ENCODE results near the gene NCKAP5. TPM values are rescaled to one million over a fixed set of nuclear protein-coding genes. Genes with fewer than 3 reads are reported as not detected.
"Not testable (repeated sequence)": the region's sequence is repeated elsewhere in the genome, so short reads cannot be mapped to it uniquely, and the experiment has no call there.

NCKAP5 gene
- total RNA-seq, 5 donors from 2014 or later (not counting 1 experiment from before 2014, with no cell fraction given), result 0.06 TPM; not detected in 4

DNA sequence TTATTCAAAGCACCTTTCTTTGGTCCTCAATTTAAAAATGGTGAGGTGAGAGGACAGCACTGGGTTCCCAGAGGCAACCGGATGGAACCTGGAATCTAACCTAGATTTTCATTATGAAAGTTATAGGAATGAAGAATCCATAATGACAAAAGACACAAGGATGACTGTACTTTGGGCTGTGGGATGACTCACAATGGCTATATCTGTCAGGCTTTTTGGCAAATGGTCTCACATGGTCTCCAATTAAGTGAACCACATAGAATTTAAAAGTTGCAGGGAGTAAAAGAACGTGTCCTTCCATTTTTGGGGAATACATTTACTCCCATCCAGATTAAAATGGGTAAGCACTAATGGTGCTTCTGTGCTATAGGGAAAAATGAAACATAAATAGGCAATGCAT is 866.5 kb downstream of the NCKAP5 start:
- Mint-ChIP-seq H3K4me3 (no peak overlapping the region), H3K36me3 (no peaks in the 10 kb centered on the region), H3K27me3 (no peaks in the 10 kb centered on the region), H3K4me1 (no peaks in the 10 kb centered on the region), H3K27ac (no peak overlapping the region), H3K9me3 (no peaks in the 10 kb centered on the region)
- DNase-seq (no peak), ATAC-seq (replicated peaks in 1 of 4) (no peak)
- CTCF ChIA-PET, result no interaction called here
- WGBS (ENCODE audit: insufficient coverage), result no CpG with 5 or more reads among the region's 2 CpGs
- H3K36me3 ChIP-seq (ENCODE audit: control insufficient read depth in 2 of 2, extremely low read depth in 1 of 2, insufficient read depth in 1 of 2, low read length in 1 of 2), result no peaks in the 10 kb centered on the region
- POLR2A ChIA-PET, result no interaction called here
- H3K4me1 ChIP-seq (ENCODE audit: control insufficient read depth in 1 of 2, extremely low read depth in 1 of 2, insufficient read depth in 2 of 2, low read length in 2 of 2), result no peaks in the 10 kb centered on the region
- H3K27ac ChIP-seq (ENCODE audit: low read length), result no peak overlapping the region
- H3K4me3 ChIP-seq (ENCODE audit: control insufficient read depth in 1 of 2, extremely low read depth in 1 of 2, low read length in 1 of 2), result no peak overlapping the region
- H3K9me3 ChIP-seq, result no peaks in the 10 kb centered on the region
- H3K27me3 ChIP-seq (replicated peaks in 1 of 2; ENCODE audit: control insufficient read depth in 2 of 2, extremely low read depth in 1 of 2, insufficient read depth in 2 of 2, low read length in 1 of 2), result peaks cover 0 to 2% of the 10 kb centered on the region in 2 experiments

DNA sequence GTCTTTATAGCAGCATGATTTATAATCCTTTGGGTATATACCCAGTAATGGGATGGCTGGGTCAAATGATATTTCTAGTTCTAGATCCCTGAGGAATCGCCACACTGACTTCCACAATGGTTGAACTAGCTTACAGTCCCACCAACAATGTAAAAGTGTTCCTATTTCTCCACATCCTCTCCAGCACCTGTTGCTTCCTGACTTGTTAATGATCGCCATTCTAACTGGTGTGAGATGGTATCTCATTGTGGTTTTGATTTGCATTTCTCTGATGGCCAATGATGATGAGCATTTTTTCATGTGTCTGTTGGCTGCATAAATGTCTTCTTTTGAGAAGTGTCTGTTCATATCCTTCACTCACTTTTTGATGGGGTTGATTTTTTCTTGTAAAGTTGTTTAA is 868.5 kb downstream of the NCKAP5 start:
- H3K27me3 ChIP-seq (replicated peaks in 1 of 2; ENCODE audit: control insufficient read depth in 2 of 2, extremely low read depth in 1 of 2, insufficient read depth in 2 of 2, low read length in 1 of 2); H3K27ac Mint-ChIP-seq; CTCF ChIA-PET; H3K9me3 Mint-ChIP-seq; H3K4me1 ChIP-seq (ENCODE audit: control insufficient read depth in 1 of 2, extremely low read depth in 1 of 2, insufficient read depth in 2 of 2, low read length in 2 of 2); H3K4me3 ChIP-seq (ENCODE audit: control insufficient read depth in 1 of 2, extremely low read depth in 1 of 2, low read length in 1 of 2); POLR2A ChIA-PET; H3K36me3 ChIP-seq (ENCODE audit: control insufficient read depth in 2 of 2, extremely low read depth in 1 of 2, insufficient read depth in 1 of 2, low read length in 1 of 2); H3K4me1 Mint-ChIP-seq; H3K27ac ChIP-seq (ENCODE audit: low read length); DNase-seq; ATAC-seq (replicated peaks in 1 of 4); H3K27me3 Mint-ChIP-seq; H3K9me3 ChIP-seq; H3K36me3 Mint-ChIP-seq; H3K4me3 Mint-ChIP-seq: not testable (repeated sequence)
- WGBS (ENCODE audit: insufficient coverage), result no CpG with 5 or more reads among the region's 2 CpGs

DNA sequence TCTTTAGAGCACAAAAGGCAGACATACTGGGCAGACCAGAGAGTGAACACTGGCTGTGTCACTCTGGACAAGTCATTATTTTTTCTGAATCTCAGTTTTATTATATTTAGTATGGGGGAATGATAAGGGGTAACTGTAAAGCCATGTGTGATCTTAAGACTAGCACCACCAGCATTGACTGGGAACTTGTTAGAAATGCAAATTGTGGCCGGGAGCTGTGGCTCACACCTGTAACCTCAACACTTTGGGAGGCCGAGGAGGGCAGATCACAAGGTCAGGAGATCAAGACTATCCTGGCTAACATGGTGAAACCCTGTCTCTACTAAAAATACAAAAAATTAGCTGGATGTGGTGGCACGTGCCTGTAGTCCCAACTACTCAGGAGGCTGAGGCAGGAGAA is 869.9 kb downstream of the NCKAP5 start:
- H3K36me3 Mint-ChIP-seq; CTCF ChIA-PET; POLR2A ChIA-PET; H3K9me3 ChIP-seq; ATAC-seq (replicated peaks in 1 of 4); H3K27me3 ChIP-seq (replicated peaks in 1 of 2; ENCODE audit: control insufficient read depth in 2 of 2, extremely low read depth in 1 of 2, insufficient read depth in 2 of 2, low read length in 1 of 2); H3K27ac Mint-ChIP-seq; DNase-seq; H3K36me3 ChIP-seq (ENCODE audit: control insufficient read depth in 2 of 2, extremely low read depth in 1 of 2, insufficient read depth in 1 of 2, low read length in 1 of 2); H3K27ac ChIP-seq (ENCODE audit: low read length); H3K9me3 Mint-ChIP-seq; H3K4me1 ChIP-seq (ENCODE audit: control insufficient read depth in 1 of 2, extremely low read depth in 1 of 2, insufficient read depth in 2 of 2, low read length in 2 of 2); H3K4me3 Mint-ChIP-seq; H3K4me1 Mint-ChIP-seq; H3K27me3 Mint-ChIP-seq; H3K4me3 ChIP-seq (ENCODE audit: control insufficient read depth in 1 of 2, extremely low read depth in 1 of 2, low read length in 1 of 2): not testable (repeated sequence)
- no CpG with 5 or more reads among the region's 3 CpGs for WGBS (ENCODE audit: insufficient coverage)

DNA sequence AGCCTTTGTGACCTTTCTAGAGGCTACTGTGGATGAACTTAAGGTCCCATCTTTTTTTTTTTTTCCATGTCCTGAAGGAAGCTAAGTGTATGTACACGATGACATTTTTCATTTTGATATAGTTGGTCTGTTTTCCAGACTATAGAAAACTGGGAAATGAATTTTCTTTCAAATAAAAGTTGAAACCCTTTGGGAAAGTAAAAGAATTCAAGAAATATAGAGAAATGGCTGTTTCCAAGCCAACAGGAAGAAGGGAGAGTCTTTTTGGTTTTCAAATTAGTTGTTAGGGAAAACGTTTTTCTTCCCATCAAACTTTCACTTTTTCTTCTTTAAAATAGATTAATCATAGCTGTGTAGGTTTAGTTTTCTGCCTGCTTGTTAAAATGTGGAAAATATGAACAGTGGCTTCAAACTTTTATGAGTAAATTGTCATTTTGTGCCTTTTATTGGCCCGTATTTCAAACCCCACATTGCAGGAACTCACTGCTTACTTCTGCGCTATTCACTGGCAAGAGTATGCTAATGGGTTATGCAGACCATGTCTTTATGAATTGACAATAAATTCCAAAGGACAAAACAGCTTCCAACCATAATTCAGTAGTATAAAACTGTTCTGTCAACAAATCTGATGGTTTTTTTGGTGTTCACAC is 870.6 kb downstream of the NCKAP5 start:
- H3K4me3 ChIP-seq (ENCODE audit: control insufficient read depth in 1 of 2, extremely low read depth in 1 of 2, low read length in 1 of 2), result no peak overlapping the region
- POLR2A ChIA-PET, result no interaction called here
- H3K4me1 Mint-ChIP-seq, result no peaks in the 10 kb centered on the region
- CTCF ChIA-PET, result interaction anchor here in 1 of 2 donors (0.6 kb wide), 1 partner anchor 34 kb away, joined by 3 read pairs; no protein-coding TSS in a partner anchor
- H3K36me3 Mint-ChIP-seq, result no peaks in the 10 kb centered on the region
- no peak overlapping the region for H3K27ac Mint-ChIP-seq
- WGBS (ENCODE audit: insufficient coverage), result no CpG with 5 or more reads among the region's 4 CpGs
- ATAC-seq (replicated peaks in 1 of 4), result no peak
- H3K27ac ChIP-seq (ENCODE audit: low read length), result no peak overlapping the region
- peaks cover 0 to 2% of the 10 kb centered on the region in 2 experiments for H3K27me3 ChIP-seq (replicated peaks in 1 of 2; ENCODE audit: control insufficient read depth in 2 of 2, extremely low read depth in 1 of 2, insufficient read depth in 2 of 2, low read length in 1 of 2)
- H3K9me3 Mint-ChIP-seq, result peaks cover 0 to 5% (median 0%) of the 10 kb centered on the region in 3 donors
- no peaks in the 10 kb centered on the region for H3K4me1 ChIP-seq (ENCODE audit: control insufficient read depth in 1 of 2, extremely low read depth in 1 of 2, insufficient read depth in 2 of 2, low read length in 2 of 2)
- DNase-seq, result no peak
- no peaks in the 10 kb centered on the region for H3K27me3 Mint-ChIP-seq
- H3K36me3 ChIP-seq (ENCODE audit: control insufficient read depth in 2 of 2, extremely low read depth in 1 of 2, insufficient read depth in 1 of 2, low read length in 1 of 2), result no peaks in the 10 kb centered on the region
- H3K4me3 Mint-ChIP-seq, result no peak overlapping the region
- no peaks in the 10 kb centered on the region for H3K9me3 ChIP-seq

DNA sequence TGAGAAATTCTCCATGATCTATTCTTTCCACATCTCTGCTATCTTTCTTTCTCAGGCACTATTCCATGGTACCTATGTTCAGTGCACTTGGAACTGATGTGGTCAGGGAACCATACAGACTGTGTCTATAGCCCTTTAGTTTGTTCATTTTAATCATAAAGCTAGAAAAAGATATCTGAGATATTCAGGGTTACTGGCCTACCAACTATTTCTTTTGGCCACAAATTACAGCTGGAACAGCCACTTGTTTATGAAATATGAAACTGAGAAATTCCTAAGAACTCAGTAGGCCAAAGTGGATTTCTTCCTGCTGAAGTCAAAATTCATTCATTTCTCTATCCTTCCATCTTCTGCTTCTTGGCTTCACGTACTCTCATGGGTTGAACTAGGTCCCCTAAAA is 875.4 kb downstream of the NCKAP5 start:
- H3K4me3 ChIP-seq (ENCODE audit: control insufficient read depth in 1 of 2, extremely low read depth in 1 of 2, low read length in 1 of 2), result no peak overlapping the region
- Mint-ChIP-seq H3K4me3 (no peak overlapping the region), H3K27ac (no peak overlapping the region), H3K9me3 (peaks cover 0 to 14% (median 8%) of the 10 kb centered on the region in 3 donors), H3K27me3 (no peaks in the 10 kb centered on the region), H3K4me1 (no peaks in the 10 kb centered on the region), H3K36me3 (no peaks in the 10 kb centered on the region)
- no peak for ATAC-seq (replicated peaks in 1 of 4)
- H3K27me3 ChIP-seq (replicated peaks in 1 of 2; ENCODE audit: control insufficient read depth in 2 of 2, extremely low read depth in 1 of 2, insufficient read depth in 2 of 2, low read length in 1 of 2), result peaks cover 0 to 2% of the 10 kb centered on the region in 2 experiments
- H3K9me3 ChIP-seq, result no peaks in the 10 kb centered on the region
- no peaks in the 10 kb centered on the region for H3K4me1 ChIP-seq (ENCODE audit: control insufficient read depth in 1 of 2, extremely low read depth in 1 of 2, insufficient read depth in 2 of 2, low read length in 2 of 2)
- CTCF ChIA-PET, result no interaction called here
- H3K27ac ChIP-seq (ENCODE audit: low read length), result no peak overlapping the region
- H3K36me3 ChIP-seq (ENCODE audit: control insufficient read depth in 2 of 2, extremely low read depth in 1 of 2, insufficient read depth in 1 of 2, low read length in 1 of 2), result no peaks in the 10 kb centered on the region
- no CpG with 5 or more reads among the region's 1 CpG for WGBS (ENCODE audit: insufficient coverage)
- POLR2A ChIA-PET, result no interaction called here
- DNase-seq, result no peak

DNA sequence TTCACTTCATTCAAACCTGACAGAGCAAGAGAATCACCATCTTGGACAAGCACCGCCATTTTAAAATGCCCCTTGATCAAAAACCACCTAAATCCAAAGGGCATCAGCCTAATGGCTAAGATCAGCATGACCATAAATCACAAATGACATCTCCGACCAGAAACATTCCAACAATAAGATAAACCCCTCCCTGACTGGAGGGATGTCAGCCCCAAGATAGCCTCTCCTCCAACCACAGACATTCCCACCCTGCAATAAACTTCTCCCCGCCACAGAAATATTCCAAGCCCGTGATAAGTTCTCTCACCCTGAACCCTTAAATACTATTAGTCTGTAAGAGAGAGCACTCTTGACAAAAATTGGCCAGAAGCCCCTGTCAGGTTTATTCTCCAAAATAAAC is 876.7 kb downstream of the NCKAP5 start:
- H3K27me3 Mint-ChIP-seq, result no peaks in the 10 kb centered on the region
- Histone ChIP-seq H3K9me3 (no peaks in the 10 kb centered on the region), H3K4me3 (ENCODE audit: control insufficient read depth in 1 of 2, extremely low read depth in 1 of 2, low read length in 1 of 2) (no peak overlapping the region), H3K27me3 (replicated peaks in 1 of 2; ENCODE audit: control insufficient read depth in 2 of 2, extremely low read depth in 1 of 2, insufficient read depth in 2 of 2, low read length in 1 of 2) (no peaks in the 10 kb centered on the region), H3K36me3 (ENCODE audit: control insufficient read depth in 2 of 2, extremely low read depth in 1 of 2, insufficient read depth in 1 of 2, low read length in 1 of 2) (no peaks in the 10 kb centered on the region), H3K27ac (ENCODE audit: low read length) (no peak overlapping the region), H3K4me1 (ENCODE audit: control insufficient read depth in 1 of 2, extremely low read depth in 1 of 2, insufficient read depth in 2 of 2, low read length in 2 of 2) (no peaks in the 10 kb centered on the region)
- no peak overlapping the region for H3K27ac Mint-ChIP-seq
- POLR2A ChIA-PET, result no interaction called here
- H3K36me3 Mint-ChIP-seq, result no peaks in the 10 kb centered on the region
- H3K9me3 Mint-ChIP-seq, result peaks cover 0 to 14% (median 8%) of the 10 kb centered on the region in 3 donors
- 80% methylated on average over 3 of the region's 4 CpGs for WGBS (ENCODE audit: insufficient coverage)
- no peak for ATAC-seq (replicated peaks in 1 of 4)
- no peaks in the 10 kb centered on the region for H3K4me1 Mint-ChIP-seq
- no peak for DNase-seq
- CTCF ChIA-PET, result no interaction called here
- no peak overlapping the region for H3K4me3 Mint-ChIP-seq

Measured in T-cell (primary cell).